ENCODE results near the gene POMT2.

The POMT2 gene

GRCh38 chr14:77238356-77238755, 82.3 kb downstream of the POMT2 start:
- no peak for DNase-seq (ENCODE audit: low read depth)

- no peak for DNase-seq (ENCODE audit: low read depth)
Measured at GRCh38 chr14:77236814-77237213, 83.9 kb downstream of the POMT2 start.

- DNase-seq (ENCODE audit: low read depth) = no peak
Measured at GRCh38 chr14:77231721-77232120, 89.0 kb downstream of the POMT2 start.

GRCh38 chr14:77230914-77231313, 89.8 kb downstream of the POMT2 start:
- DNase-seq (ENCODE audit: low read depth) = no peak

GRCh38 chr14:77228056-77228455, 92.6 kb downstream of the POMT2 start:
- DNase-seq (ENCODE audit: low read depth) = no peak

GRCh38 chr14:77225892-77226557, 94.7 kb downstream of the POMT2 start:
- DNase-seq (ENCODE audit: low read depth) = no peak

GRCh38 chr14:77225254-77225653, 95.4 kb downstream of the POMT2 start:
- no peak for DNase-seq (ENCODE audit: low read depth)

Measured in fibroblast of gingiva (primary cell).